HepG2 (cell line): Measurements from ENCODE around the gene TRIM43B. TPM values are rescaled to one million over a fixed set of nuclear protein-coding genes. Genes with fewer than 3 reads are reported as not detected.
"Not testable (repeated sequence)": the region's sequence is repeated elsewhere in the genome, so short reads cannot be mapped to it uniquely, and the experiment has no call there.

Experiments used
- ATAC-seq: fragments of 200-7000 bp; cut with Tn5 transposase; 3 replicates; pipeline ENCODE4 v1.9.1; 2020; ENCODE audit warnings: mild to moderate bottlenecking, moderate library complexity
- BruUV-seq: library from RNA; stranded (reverse); fragments of 400-500 nt; replicated peaks from 2 replicates; lab custom pipeline; 2021; lab: Mats Ljungman, UMichigan
- CTCF ChIA-PET: fragments of 300-600 bp; formaldehyde crosslinking; extraction: SDS; loops from one replicate; lab custom pipeline; 2021; ENCODE audit warnings: low total read pairs, inconsistent platforms, low intra/inter-chr PET ratio; lab: Yijun Ruan, JAX
- POLR2A ChIA-PET: fragments of 350-600 bp; sonication (Branson Sonifier 250); formaldehyde crosslinking; loops from one replicate; lab custom pipeline; 2020; ENCODE audit warnings: antibody characterized with exemption, inconsistent platforms; lab: Yijun Ruan, JAX
- DNase-seq: peaks from one replicate; pipeline ENCODE4 v3.0.0-alpha.2; 2015; ENCODE audit warnings: low spot score
- FAIRE-seq: peaks from 3 replicates; lab custom pipeline; 2011; peaks lifted over from hg19 to GRCh38; lab: Jason Lieb, UNC
- H2AFZ ChIP-seq: one replicate; pipeline ENCODE4 v1.6.1; 2011; ENCODE audit warnings: low read length, inconsistent platforms
- H3K27ac ChIP-seq: fragments of 300-600 bp; 3 replicates; pipeline ENCODE4 v1.8.0; 2011; ENCODE audit warnings: mixed run types, mild to moderate bottlenecking, mixed read lengths, low read length, inconsistent platforms; ENCODE audit not compliant: insufficient read depth; ENCODE audit errors: extremely low read length
- H3K27me3 ChIP-seq, 2 experiments: fragments of 200-600 bp in 1 of 2; 2 replicates in 1 of 2; 3 replicates in 1 of 2; pipeline versions ENCODE4 v1.6.0 to v1.8.0; 2011; ENCODE audit warnings: low read length in 2 of 2, mild to moderate bottlenecking in 2 of 2, moderate library complexity in 2 of 2, inconsistent platforms in 1 of 2; ENCODE audit not compliant: insufficient read depth in 2 of 2, control insufficient read depth in 1 of 2
- H3K36me3 ChIP-seq, 2 experiments: fragments of 200-600 bp in 1 of 2; replicated peaks in 1 of 2; 2 replicates in 1 of 2; 3 replicates in 1 of 2; pipeline versions ENCODE4 v1.5.1 to v1.8.0; 2011; ENCODE audit warnings: low read length in 2 of 2, inconsistent platforms in 1 of 2; ENCODE audit not compliant: insufficient read depth in 2 of 2, control insufficient read depth in 1 of 2
- H3K4me1 ChIP-seq: 2 replicates; pipeline ENCODE4 v1.5.1; 2012; ENCODE audit warnings: low read length, inconsistent platforms; ENCODE audit not compliant: insufficient read depth
- H3K4me2 ChIP-seq: 2 replicates; pipeline ENCODE4 v1.6.0; 2011; ENCODE audit warnings: low read depth, low read length, inconsistent platforms
- H3K4me3 ChIP-seq, 3 experiments: fragments of 200-600 bp in 1 of 3; sonication (generic), shearing (Covaris generic) in 1 of 3; replicated peaks in 1 of 3; 2 replicates each; pipeline ENCODE4 v1.5.1; 2011 to 2016; ENCODE audit warnings: low read length in 3 of 3, inconsistent platforms in 2 of 3, low read depth in 2 of 3, mild to moderate bottlenecking in 2 of 3, control low read depth in 1 of 3, mixed read lengths in 1 of 3; ENCODE audit not compliant: insufficient read depth in 1 of 3
- H3K79me2 ChIP-seq: one replicate; pipeline ENCODE4 v1.6.1; 2011; ENCODE audit warnings: low read length, inconsistent platforms; ENCODE audit not compliant: insufficient read depth
- H3K9ac ChIP-seq: 2 replicates; pipeline ENCODE4 v1.6.0; 2011; ENCODE audit warnings: mild to moderate bottlenecking, low read depth, low read length, inconsistent platforms; ENCODE audit not compliant: insufficient read depth
- H3K9me3 ChIP-seq: 2 replicates; pipeline ENCODE4 v1.5.1; 2012; ENCODE audit warnings: mild to moderate bottlenecking, low read length
- H4K20me1 ChIP-seq: 2 replicates; pipeline ENCODE4 v1.6.0; 2011; ENCODE audit warnings: inconsistent platforms, mild to moderate bottlenecking, low read length, moderate library complexity; ENCODE audit not compliant: insufficient read depth
- WGBS: methylation state at CpG from one replicate; pipeline ENCODE4 v1.1.6; 2017; ENCODE audit warnings: low lambda C conversion rate; 5-methylcytosine and 5-hydroxymethylcytosine counted together
- in situ Hi-C: cut with HindIII; loops from 2 replicates; pipeline ENCODE4 v1.10.0; 2017; ENCODE audit warnings: low pct_unique_long_range_greater_than_20kb; ENCODE audit not compliant: extremely low pct_ligation_motif_present
- intact Hi-C: fragments of 100-400 bp; cut with micrococcal nuclease; formaldehyde crosslinking; loops from one replicate; pipeline ENCODE4 v1.10.0; 2022; ENCODE audit not compliant: unreplicated experiment
- polyA plus RNA-seq, 8 experiments: library from polyadenylated mRNA; depleted of rRNA in 3 of 8; stranded (reverse) in 7 of 8; unstranded in 1 of 8; fragments of >200 nt; fragmentation: Illumina TruSeq in 4 of 8; extraction: Trizol in 4 of 8; gene quantifications; 2 replicates each; pipeline versions ENCODE4 v1.2.1 to v1.2.3, GENCODE V29; 2011 to 2016; ENCODE audit warnings: low read depth in 4 of 8, missing spikeins in 1 of 8, mixed read lengths in 1 of 8; ENCODE audit not compliant: insufficient read depth in 1 of 8
- total RNA-seq, 5 experiments: library from RNA; depleted of rRNA; stranded (reverse); fragments of >200 nt; fragmentation: Illumina TruSeq; extraction: Trizol; gene quantifications; 2 replicates each; pipeline ENCODE4 v1.2.3, GENCODE V29; 2016; ENCODE audit warnings: low read depth in 1 of 5

TRIM43B gene
- total and polyA plus RNA-seq, 2 of the 13 experiments (the other 11 are each of a cell fraction or from before 2014, with no cell fraction given): not detected

DNA sequence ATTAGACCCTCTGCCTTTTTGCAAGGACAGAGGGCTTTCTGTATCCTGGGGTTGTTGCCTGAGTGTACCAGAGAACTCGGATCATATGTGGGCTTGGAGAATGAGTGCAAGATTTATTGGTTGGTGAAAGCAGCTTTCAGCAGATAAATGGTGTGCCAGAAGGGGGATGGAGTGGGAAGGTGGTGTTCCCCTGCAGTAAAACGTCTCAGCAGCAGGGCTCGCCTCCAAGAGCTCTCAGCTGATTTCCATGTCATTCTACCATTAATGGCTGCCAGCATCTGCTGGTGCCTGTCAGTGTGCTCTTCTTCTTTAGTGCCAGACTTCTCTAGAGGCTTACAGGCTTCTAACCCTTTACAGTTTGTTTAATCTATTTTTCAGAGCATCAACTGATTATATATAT lies 16.6 kb downstream of the TRIM43B start:
- H3K9me3 ChIP-seq: not testable (repeated sequence)
- no CpG with 5 or more reads among the region's 3 CpGs for WGBS

GRCh38 chr2:95466572-95466971 lies 18.0 kb downstream of the TRIM43B start:
- BruUV-seq, H3K9ac ChIP-seq, H2AFZ ChIP-seq, FAIRE-seq, H3K4me1 ChIP-seq, ATAC-seq, H3K79me2 ChIP-seq, H3K4me3 ChIP-seq, H3K27ac ChIP-seq, CTCF ChIA-PET, in situ Hi-C loops, H3K27me3 ChIP-seq, intact Hi-C loops, POLR2A ChIA-PET, H4K20me1 ChIP-seq, H3K36me3 ChIP-seq, DNase-seq, H3K9me3 ChIP-seq, H3K4me2 ChIP-seq: not testable (repeated sequence)
- WGBS: no CpG with 5 or more reads among the region's 2 CpGs

More for the DNA sequence above, 16.6 kb downstream of the TRIM43B start:
- CTCF ChIA-PET, H3K4me1 ChIP-seq, H2AFZ ChIP-seq, ATAC-seq, H3K27ac ChIP-seq, in situ Hi-C loops, H3K4me3 ChIP-seq, intact Hi-C loops, H3K79me2 ChIP-seq, H3K36me3 ChIP-seq, H4K20me1 ChIP-seq, H3K27me3 ChIP-seq, FAIRE-seq, DNase-seq, POLR2A ChIA-PET, H3K9ac ChIP-seq, H3K4me2 ChIP-seq, BruUV-seq: not testable (repeated sequence)

GRCh38 chr2:95463292-95463691 lies 21.3 kb downstream of the TRIM43B start:
- intact Hi-C loops, H3K27me3 ChIP-seq, H3K9me3 ChIP-seq, H4K20me1 ChIP-seq, H3K27ac ChIP-seq, H3K9ac ChIP-seq, H3K4me1 ChIP-seq, H3K4me3 ChIP-seq, DNase-seq, BruUV-seq, H3K36me3 ChIP-seq, H3K79me2 ChIP-seq, in situ Hi-C loops, CTCF ChIA-PET, ATAC-seq, POLR2A ChIA-PET, H2AFZ ChIP-seq, H3K4me2 ChIP-seq, FAIRE-seq: not testable (repeated sequence)
- no CpG with 5 or more reads among the region's 3 CpGs for WGBS

DNA sequence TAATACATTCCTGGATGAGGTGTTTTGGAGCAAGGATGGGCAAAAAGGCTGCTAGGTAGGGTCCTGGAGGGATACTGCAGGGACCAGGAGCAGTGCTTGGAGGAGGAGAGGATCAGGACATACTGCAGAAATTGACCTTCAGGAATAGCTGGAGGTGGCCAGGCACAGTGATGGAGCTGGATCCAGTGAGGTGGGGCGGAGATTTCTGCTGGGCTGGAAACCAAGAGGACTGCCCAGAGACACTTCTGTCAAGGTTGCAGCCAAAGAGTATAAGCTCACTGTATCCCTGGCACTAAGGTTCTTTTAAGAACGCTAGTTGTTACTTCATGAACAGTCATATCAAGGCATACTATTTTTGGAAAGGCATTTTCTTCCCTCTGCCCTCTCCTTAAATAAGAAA lies 39.2 kb downstream of the TRIM43B start:
- H3K4me3 ChIP-seq, H3K36me3 ChIP-seq, H4K20me1 ChIP-seq, H3K27ac ChIP-seq, intact Hi-C loops, in situ Hi-C loops, H3K27me3 ChIP-seq, H3K4me2 ChIP-seq, H2AFZ ChIP-seq, POLR2A ChIA-PET, FAIRE-seq, H3K9ac ChIP-seq, H3K4me1 ChIP-seq, CTCF ChIA-PET, H3K79me2 ChIP-seq, H3K9me3 ChIP-seq, DNase-seq, BruUV-seq, ATAC-seq: not testable (repeated sequence)
- WGBS: no CpG with 5 or more reads among the region's 2 CpGs
